ENCODE results near the gene ZFC3H1.

DNA sequence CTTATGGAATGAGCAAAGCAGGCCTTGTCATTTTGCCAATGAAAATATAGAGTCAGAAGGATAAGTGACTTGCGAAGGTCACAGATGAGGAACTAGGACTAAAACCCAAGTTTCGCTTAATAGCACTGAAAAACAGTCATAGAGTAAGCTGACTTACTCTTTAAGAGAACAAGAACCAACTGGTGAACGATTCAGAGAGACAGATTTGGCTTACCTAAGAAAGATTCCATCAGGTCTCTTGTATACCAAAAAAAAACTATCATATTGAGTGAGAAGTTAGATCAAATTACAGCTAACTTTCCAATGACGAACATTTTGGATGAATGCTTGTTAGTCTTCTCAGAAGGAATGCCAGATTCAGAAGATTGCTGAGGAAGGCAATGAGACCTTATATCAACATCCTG is 74.2 kb downstream of the ZFC3H1 start:
- TF ChIP-seq, protein P1, sequence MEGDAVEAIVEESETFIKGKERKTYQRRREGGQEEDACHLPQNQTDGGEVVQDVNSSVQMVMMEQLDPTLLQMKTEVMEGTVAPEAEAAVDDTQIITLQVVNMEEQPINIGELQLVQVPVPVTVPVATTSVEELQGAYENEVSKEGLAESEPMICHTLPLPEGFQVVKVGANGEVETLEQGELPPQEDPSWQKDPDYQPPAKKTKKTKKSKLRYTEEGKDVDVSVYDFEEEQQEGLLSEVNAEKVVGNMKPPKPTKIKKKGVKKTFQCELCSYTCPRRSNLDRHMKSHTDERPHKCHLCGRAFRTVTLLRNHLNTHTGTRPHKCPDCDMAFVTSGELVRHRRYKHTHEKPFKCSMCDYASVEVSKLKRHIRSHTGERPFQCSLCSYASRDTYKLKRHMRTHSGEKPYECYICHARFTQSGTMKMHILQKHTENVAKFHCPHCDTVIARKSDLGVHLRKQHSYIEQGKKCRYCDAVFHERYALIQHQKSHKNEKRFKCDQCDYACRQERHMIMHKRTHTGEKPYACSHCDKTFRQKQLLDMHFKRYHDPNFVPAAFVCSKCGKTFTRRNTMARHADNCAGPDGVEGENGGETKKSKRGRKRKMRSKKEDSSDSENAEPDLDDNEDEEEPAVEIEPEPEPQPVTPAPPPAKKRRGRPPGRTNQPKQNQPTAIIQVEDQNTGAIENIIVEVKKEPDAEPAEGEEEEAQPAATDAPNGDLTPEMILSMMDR (IDR thresholded peaks at IDR 0.05; ENCODE audit: insufficient read depth, low read length) = no peak
- TF ChIP-seq, protein P2, sequence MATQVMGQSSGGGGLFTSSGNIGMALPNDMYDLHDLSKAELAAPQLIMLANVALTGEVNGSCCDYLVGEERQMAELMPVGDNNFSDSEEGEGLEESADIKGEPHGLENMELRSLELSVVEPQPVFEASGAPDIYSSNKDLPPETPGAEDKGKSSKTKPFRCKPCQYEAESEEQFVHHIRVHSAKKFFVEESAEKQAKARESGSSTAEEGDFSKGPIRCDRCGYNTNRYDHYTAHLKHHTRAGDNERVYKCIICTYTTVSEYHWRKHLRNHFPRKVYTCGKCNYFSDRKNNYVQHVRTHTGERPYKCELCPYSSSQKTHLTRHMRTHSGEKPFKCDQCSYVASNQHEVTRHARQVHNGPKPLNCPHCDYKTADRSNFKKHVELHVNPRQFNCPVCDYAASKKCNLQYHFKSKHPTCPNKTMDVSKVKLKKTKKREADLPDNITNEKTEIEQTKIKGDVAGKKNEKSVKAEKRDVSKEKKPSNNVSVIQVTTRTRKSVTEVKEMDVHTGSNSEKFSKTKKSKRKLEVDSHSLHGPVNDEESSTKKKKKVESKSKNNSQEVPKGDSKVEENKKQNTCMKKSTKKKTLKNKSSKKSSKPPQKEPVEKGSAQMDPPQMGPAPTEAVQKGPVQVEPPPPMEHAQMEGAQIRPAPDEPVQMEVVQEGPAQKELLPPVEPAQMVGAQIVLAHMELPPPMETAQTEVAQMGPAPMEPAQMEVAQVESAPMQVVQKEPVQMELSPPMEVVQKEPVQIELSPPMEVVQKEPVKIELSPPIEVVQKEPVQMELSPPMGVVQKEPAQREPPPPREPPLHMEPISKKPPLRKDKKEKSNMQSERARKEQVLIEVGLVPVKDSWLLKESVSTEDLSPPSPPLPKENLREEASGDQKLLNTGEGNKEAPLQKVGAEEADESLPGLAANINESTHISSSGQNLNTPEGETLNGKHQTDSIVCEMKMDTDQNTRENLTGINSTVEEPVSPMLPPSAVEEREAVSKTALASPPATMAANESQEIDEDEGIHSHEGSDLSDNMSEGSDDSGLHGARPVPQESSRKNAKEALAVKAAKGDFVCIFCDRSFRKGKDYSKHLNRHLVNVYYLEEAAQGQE (IDR thresholded peaks at IDR 0.05; ENCODE audit: insufficient replicate concordance, low read depth) = no peak
- no peak for TF ChIP-seq SPI1 (IDR thresholded peaks at IDR 0.05; ENCODE audit: borderline replicate concordance, low read depth)
- no peak for TF ChIP-seq GABPA (IDR thresholded peaks at IDR 0.05; ENCODE audit: low read depth)

Measured in HL-60 (cell line).